Mesenchymal stem cell (in vitro differentiated cells and primary cell): Measurements from ENCODE around the gene CD44.

Experiments
- DNase-seq: peaks from one replicate; pipeline ENCODE4 v3.0.0-alpha.2; 2013
- H2AFZ ChIP-seq: one replicate; pipeline ENCODE4 v1.6.1; 2013; ENCODE audit warnings: low read depth, mild to moderate bottlenecking, control low read depth, inconsistent platforms, low read length, moderate library complexity
- H2AK5ac ChIP-seq: 2 replicates; pipeline ENCODE4 v1.6.1; 2013; ENCODE audit warnings: low read length, moderate library complexity, mild to moderate bottlenecking, inconsistent platforms; ENCODE audit not compliant: severe bottlenecking
- H2BK120ac ChIP-seq: one replicate; pipeline ENCODE4 v1.6.1; 2013; ENCODE audit warnings: low read depth, mild to moderate bottlenecking, inconsistent platforms, low read length, moderate library complexity
- H2BK12ac ChIP-seq, 2 experiments: one replicate each; pipeline ENCODE4 v1.6.1; 2013; ENCODE audit warnings: inconsistent platforms in 2 of 2, low read length in 2 of 2, mild to moderate bottlenecking in 2 of 2, moderate library complexity in 2 of 2, control low read depth in 1 of 2
- H2BK15ac ChIP-seq: one replicate; pipeline ENCODE4 v1.6.1; 2013; ENCODE audit warnings: mild to moderate bottlenecking, low read depth, inconsistent platforms; ENCODE audit not compliant: poor library complexity, severe bottlenecking
- H2BK5ac ChIP-seq: 2 replicates; pipeline ENCODE4 v1.6.1; 2013; ENCODE audit warnings: low read depth, mild to moderate bottlenecking, low read length, control low read depth, inconsistent platforms; ENCODE audit not compliant: poor library complexity, severe bottlenecking
- H3K14ac ChIP-seq, 2 experiments: one replicate each; pipeline ENCODE4 v1.6.1; 2013; ENCODE audit warnings: inconsistent platforms in 2 of 2, low read length in 2 of 2, control low read depth in 1 of 2, mild to moderate bottlenecking in 1 of 2, moderate library complexity in 1 of 2
- H3K18ac ChIP-seq, 2 experiments: one replicate each; pipeline ENCODE4 v1.6.1; 2013; ENCODE audit warnings: inconsistent platforms in 2 of 2, low read length in 2 of 2, control low read depth in 1 of 2, low read depth in 1 of 2, mild to moderate bottlenecking in 1 of 2
- H3K23ac ChIP-seq, 2 experiments: one replicate each; pipeline ENCODE4 v1.6.1; 2013; ENCODE audit warnings: inconsistent platforms in 2 of 2, low read length in 2 of 2, mild to moderate bottlenecking in 2 of 2, moderate library complexity in 2 of 2, control low read depth in 1 of 2
- H3K27ac ChIP-seq: 2 replicates; pipeline ENCODE4 v1.5.1; 2013; ENCODE audit warnings: mild to moderate bottlenecking, moderate library complexity, low read length, control low read depth, inconsistent platforms; ENCODE audit not compliant: poor library complexity, severe bottlenecking
- H3K27me3 ChIP-seq, 2 experiments: 2 replicates each; pipeline versions ENCODE4 v1.6.1 to v1.7.0; 2013; ENCODE audit warnings: low read length in 2 of 2, mild to moderate bottlenecking in 2 of 2, moderate library complexity in 2 of 2, control low read depth in 1 of 2, inconsistent platforms in 1 of 2; ENCODE audit not compliant: control insufficient read depth in 1 of 2, insufficient read depth in 1 of 2
- H3K36me3 ChIP-seq, 2 experiments: 2 replicates each; pipeline versions ENCODE4 v1.6.1 to v1.7.0; 2013; ENCODE audit warnings: low read length in 2 of 2, control low read depth in 1 of 2, inconsistent platforms in 1 of 2, low read depth in 1 of 2, mild to moderate bottlenecking in 1 of 2; ENCODE audit not compliant: insufficient read depth in 2 of 2, control insufficient read depth in 1 of 2
- H3K4ac ChIP-seq, 2 experiments: one replicate each; pipeline ENCODE4 v1.6.1; 2013; ENCODE audit warnings: inconsistent platforms in 2 of 2, low read length in 2 of 2, mild to moderate bottlenecking in 2 of 2, moderate library complexity in 2 of 2, control low read depth in 1 of 2, low read depth in 1 of 2
- H3K4me1 ChIP-seq: 2 replicates; pipeline ENCODE4 v1.6.1; 2013; ENCODE audit warnings: low read depth, low read length, control low read depth; ENCODE audit not compliant: control insufficient read depth, insufficient read depth
- H3K4me2 ChIP-seq: 2 replicates; pipeline ENCODE4 v1.6.1; 2013; ENCODE audit warnings: low read length, mild to moderate bottlenecking, inconsistent platforms; ENCODE audit not compliant: poor library complexity, severe bottlenecking
- H3K4me3 ChIP-seq, 2 experiments: 2 replicates each; pipeline versions ENCODE4 v1.5.1 to v1.7.0; 2013; ENCODE audit warnings: low read length in 2 of 2, mild to moderate bottlenecking in 2 of 2, control low read depth in 1 of 2, low read depth in 1 of 2; ENCODE audit not compliant: insufficient read depth in 1 of 2
- H3K79me1 ChIP-seq: replicated peaks from 2 replicates; pipeline ENCODE4 v1.6.1; 2013; ENCODE audit warnings: mild to moderate bottlenecking, control low read depth, low read length, inconsistent platforms; ENCODE audit not compliant: poor library complexity, severe bottlenecking
- H3K9ac ChIP-seq: 2 replicates; pipeline ENCODE4 v1.7.0; 2013; ENCODE audit warnings: mild to moderate bottlenecking, low read length, moderate library complexity
- H3K9me3 ChIP-seq: 2 replicates; pipeline ENCODE4 v1.7.0; 2013; ENCODE audit warnings: mild to moderate bottlenecking, low read length; ENCODE audit not compliant: control insufficient read depth
- H4K8ac ChIP-seq: one replicate; pipeline ENCODE4 v1.6.1; 2013; ENCODE audit warnings: inconsistent platforms, mild to moderate bottlenecking, low read length, moderate library complexity
- H4K91ac ChIP-seq: one replicate; pipeline ENCODE4 v1.6.1; 2013; ENCODE audit warnings: mild to moderate bottlenecking, low read length, inconsistent platforms
- WGBS: methylation state at CpG from one replicate; pipeline ENCODE4 v1.1.7; 2013; ENCODE audit warnings: mixed read lengths; 5-methylcytosine and 5-hydroxymethylcytosine counted together

The CD44 gene

DNA sequence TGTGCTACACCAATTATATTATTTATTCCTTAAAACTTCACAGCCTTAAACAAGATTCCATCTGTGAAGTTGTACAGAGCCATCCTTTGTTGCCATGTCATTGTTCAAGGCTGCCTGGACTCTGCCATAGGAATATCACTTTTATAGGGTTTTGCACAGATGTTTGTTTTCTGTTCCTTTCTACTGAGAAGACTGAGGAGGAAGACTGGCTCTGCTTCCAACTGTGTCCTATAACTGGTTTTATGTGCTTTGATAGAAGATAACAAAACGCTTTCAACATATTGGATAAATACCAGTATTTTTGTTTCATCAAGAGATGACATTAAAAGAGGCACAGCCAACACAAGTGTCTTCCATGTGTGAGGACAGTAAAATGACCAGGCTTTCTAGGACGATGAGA, 120.6 kb downstream of the CD44 start:
- no CpG with 5 or more reads among the region's 2 CpGs for WGBS
- Histone ChIP-seq H3K4me3 (no peak overlapping the region), H3K18ac (no peak overlapping the region), H4K91ac (no peak overlapping the region), H3K36me3 (peaks cover 0 to 29% of the 10 kb centered on the region in 2 experiments), H2AK5ac (no peak overlapping the region), H3K4me2 (no peak overlapping the region), H2BK5ac (no peak overlapping the region), H3K27me3 (no peaks in the 10 kb centered on the region), H3K14ac (no peak overlapping the region), H3K9me3 (no peaks in the 10 kb centered on the region), H2BK12ac (no peak overlapping the region), H2BK120ac (no peak overlapping the region), H2BK15ac (no peak overlapping the region), H3K27ac (no peak overlapping the region), H3K79me1 (no peaks in the 10 kb centered on the region), H2AFZ (no peak overlapping the region), H4K8ac (no peak overlapping the region), H3K4ac (no peak overlapping the region), H3K9ac (no peak overlapping the region), H3K4me1 (no peaks in the 10 kb centered on the region), H3K23ac (no peak overlapping the region)
- DNase-seq = no peak

DNA sequence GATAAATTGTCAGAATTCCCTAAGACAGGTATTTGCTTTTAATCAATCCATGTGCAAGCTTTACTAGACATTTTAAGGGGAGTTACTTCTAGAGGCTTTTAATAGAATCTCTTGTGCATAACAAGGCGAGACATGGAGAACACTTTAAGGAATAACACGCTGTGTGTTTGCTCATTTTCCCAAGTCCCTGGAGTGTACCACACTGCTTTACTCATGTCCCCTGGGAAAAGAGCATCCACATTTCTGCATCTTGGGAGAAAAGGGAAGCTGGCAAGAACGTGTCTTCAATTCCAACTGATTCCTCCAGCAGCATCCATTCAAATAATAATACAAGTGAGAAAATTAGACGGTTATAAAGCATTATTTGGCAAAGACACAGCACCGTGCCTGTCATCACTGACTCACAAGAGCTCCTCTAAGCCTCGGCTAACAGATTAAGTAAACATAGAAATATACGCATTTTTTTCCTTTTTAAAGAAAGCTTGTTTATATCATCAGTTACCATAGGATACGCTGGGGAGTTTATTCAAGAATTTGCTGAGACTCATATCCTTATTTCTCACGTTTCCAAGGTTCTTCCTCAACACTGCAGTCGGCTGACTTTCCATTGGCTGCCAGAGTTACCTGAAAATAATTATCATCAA, 121.5 kb downstream of the CD44 start:
- H2BK12ac ChIP-seq = no peak overlapping the region
- H2AK5ac ChIP-seq = no peak overlapping the region
- peak overlapping the region; percentile 83 for H3K9ac ChIP-seq
- no peak overlapping the region for H3K4ac ChIP-seq
- H2AFZ ChIP-seq = no peak overlapping the region
- no peaks in the 10 kb centered on the region for H3K9me3 ChIP-seq
- H3K4me3 ChIP-seq = no peak overlapping the region
- H3K36me3 ChIP-seq = peaks cover 0 to 31% of the 10 kb centered on the region in 2 experiments
- no peak overlapping the region for H2BK15ac ChIP-seq
- no peak overlapping the region for H3K23ac ChIP-seq
- H3K4me2 ChIP-seq = no peak overlapping the region
- H2BK5ac ChIP-seq = no peak overlapping the region
- H3K4me1 ChIP-seq = no peaks in the 10 kb centered on the region
- H3K18ac ChIP-seq = no peak overlapping the region
- no peak overlapping the region for H3K14ac ChIP-seq
- 44% methylated on average over 5 of the region's 10 CpGs for WGBS
- no peak overlapping the region for H2BK120ac ChIP-seq
- no peaks in the 10 kb centered on the region for H3K27me3 ChIP-seq
- peak; percentile 94 for DNase-seq
- H4K8ac ChIP-seq = no peak overlapping the region
- H3K79me1 ChIP-seq = no peaks in the 10 kb centered on the region
- H3K27ac ChIP-seq = no peak overlapping the region
- H4K91ac ChIP-seq = no peak overlapping the region

- H2BK5ac ChIP-seq = no peak overlapping the region
- WGBS = no CpG with 5 or more reads among the region's 1 CpG
- H3K27ac ChIP-seq = no peak overlapping the region
- no peak overlapping the region for H2BK15ac ChIP-seq
- no peak overlapping the region for H2BK12ac ChIP-seq
- H3K9me3 ChIP-seq = no peaks in the 10 kb centered on the region
- H3K14ac ChIP-seq = no peak overlapping the region
- no peaks in the 10 kb centered on the region for H3K79me1 ChIP-seq
- no peak overlapping the region for H2AFZ ChIP-seq
- H3K18ac ChIP-seq = no peak overlapping the region
- no peaks in the 10 kb centered on the region for H3K4me1 ChIP-seq
- no peak overlapping the region for H3K4me2 ChIP-seq
- H3K4me3 ChIP-seq = no peak overlapping the region
- peak overlapping the region; percentile 83 for H3K9ac ChIP-seq
- H3K4ac ChIP-seq = no peak overlapping the region
- H2BK120ac ChIP-seq = no peak overlapping the region
- H3K27me3 ChIP-seq = no peaks in the 10 kb centered on the region
- no peak overlapping the region for H4K91ac ChIP-seq
- H3K36me3 ChIP-seq = peaks cover 0 to 37% of the 10 kb centered on the region in 2 experiments
- H3K23ac ChIP-seq = no peak overlapping the region
- no peak for DNase-seq
- H2AK5ac ChIP-seq = no peak overlapping the region
- H4K8ac ChIP-seq = no peak overlapping the region
These were observed 122.2 kb downstream of the CD44 start for GRCh38 chr11:35261197-35261596.

DNA sequence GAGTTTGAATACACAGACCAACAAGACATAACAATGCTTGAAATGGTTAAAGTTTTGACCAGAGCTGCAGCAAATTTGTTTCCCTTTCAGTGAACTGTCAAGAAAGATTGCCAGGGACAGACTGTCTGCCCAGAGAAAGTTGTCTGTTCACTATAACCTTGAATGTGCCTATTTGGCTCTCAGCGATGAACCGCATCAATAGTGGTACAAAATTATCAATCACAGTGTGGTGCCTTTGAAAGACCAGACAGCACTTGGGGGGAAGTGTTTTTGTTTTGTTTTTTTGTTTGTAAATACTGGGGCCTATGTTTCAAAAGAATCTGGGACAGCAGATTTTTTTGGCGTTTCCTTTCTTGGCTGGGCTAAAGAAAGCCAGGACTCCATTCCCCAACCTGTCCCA, 123.1 kb downstream of the CD44 start:
- Histone ChIP-seq H3K4ac (no peak overlapping the region), H2BK15ac (no peak overlapping the region), H3K14ac (no peak overlapping the region), H3K27me3 (no peaks in the 10 kb centered on the region), H4K8ac (no peak overlapping the region), H2BK120ac (no peak overlapping the region), H2AK5ac (no peak overlapping the region), H3K36me3 (peaks cover 0 to 37% of the 10 kb centered on the region in 2 experiments), H3K4me2 (no peak overlapping the region), H3K23ac (no peak overlapping the region), H3K4me3 (no peak overlapping the region), H3K4me1 (no peaks in the 10 kb centered on the region), H2BK12ac (no peak overlapping the region), H3K9ac (no peak overlapping the region), H3K27ac (no peak overlapping the region), H2BK5ac (no peak overlapping the region), H2AFZ (no peak overlapping the region), H4K91ac (no peak overlapping the region), H3K18ac (no peak overlapping the region), H3K79me1 (no peaks in the 10 kb centered on the region), H3K9me3 (no peaks in the 10 kb centered on the region)
- no peak for DNase-seq
- WGBS = 96% methylated on average over 2 of the region's 3 CpGs
